Measurements from ENCODE around the gene CAMTA1. TPM values are rescaled to one million over a fixed set of nuclear protein-coding genes. Genes with fewer than 3 reads are reported as not detected.

Gene CAMTA1
- total and polyA plus RNA-seq, 8 donors = 42.8 to 213 (median 118) TPM

DNA sequence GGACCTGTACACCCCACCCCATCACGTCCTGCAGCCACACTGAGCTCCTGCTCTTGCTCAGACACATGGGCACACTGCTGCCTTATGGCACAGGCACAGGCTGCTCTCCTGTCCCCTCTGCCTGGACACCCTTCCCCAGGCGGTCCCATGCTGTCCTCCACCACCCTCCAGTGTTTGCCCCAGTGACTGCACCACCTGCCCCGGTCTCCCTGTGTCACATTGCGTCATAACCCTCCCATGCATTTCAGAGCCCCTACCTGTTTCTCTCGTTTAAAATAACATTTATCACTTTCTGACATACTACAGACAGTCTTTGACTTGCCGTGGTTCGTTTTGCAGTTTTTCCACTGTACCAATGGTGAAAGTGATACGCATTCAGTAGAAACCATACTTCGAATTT is 159.2 kb downstream of the CAMTA1 start:
- no peak for TF ChIP-seq EP300 (IDR thresholded peaks at IDR 0.05)
- no peak overlapping the region for H3K27ac ChIP-seq
- intact Hi-C loops (cut with DNase I; ENCODE audit: low total_unique reads) = no loop called here
- H3K27me3 ChIP-seq = peaks cover 0 to 8% (median 0%) of the 10 kb centered on the region in 3 donors
- H3K4me3 ChIP-seq = no peak overlapping the region
- DNase-seq = no peak
- H3K36me3 ChIP-seq = no peaks in the 10 kb centered on the region
- 75 to 78% (median 75%) methylated on average over 9 of the region's 9 CpGs for WGBS, 5 donors
- no peaks in the 10 kb centered on the region for H3K4me1 ChIP-seq
- no peaks in the 10 kb centered on the region for H3K9me3 ChIP-seq

DNA sequence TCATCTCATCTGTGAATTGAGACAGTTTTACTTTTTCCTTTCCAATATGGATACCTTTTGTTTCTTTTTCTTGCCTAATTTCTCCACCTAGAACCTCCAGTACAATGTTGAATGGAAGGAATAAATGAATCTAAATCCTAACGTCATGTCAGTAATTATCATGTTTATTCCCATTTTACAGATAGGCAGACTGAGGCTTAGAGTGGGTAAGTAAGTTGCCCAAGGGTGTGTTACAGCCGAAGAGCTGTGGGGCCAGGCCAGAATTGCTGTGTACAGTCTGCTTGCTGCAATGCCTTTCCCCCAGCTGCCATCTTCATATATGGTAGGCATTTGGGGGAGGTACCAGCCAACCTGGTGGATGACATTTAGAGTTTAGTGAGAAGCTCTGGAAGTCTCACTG is 162.7 kb downstream of the CAMTA1 start:
- DNase-seq = no peak
- no peak overlapping the region for H3K27ac ChIP-seq
- no peaks in the 10 kb centered on the region for H3K9me3 ChIP-seq
- H3K27me3 ChIP-seq = peaks cover 0 to 8% (median 0%) of the 10 kb centered on the region in 3 donors
- intact Hi-C loops (cut with DNase I; ENCODE audit: low total_unique reads) = no loop called here
- no peaks in the 10 kb centered on the region for H3K36me3 ChIP-seq
- no peaks in the 10 kb centered on the region for H3K4me1 ChIP-seq
- no peak for TF ChIP-seq POLR2AphosphoS5 (IDR thresholded peaks at IDR 0.05)
- no peak for TF ChIP-seq EP300 (IDR thresholded peaks at IDR 0.05)
- 80 to 96% (median 91%) methylated on average over 2 of the region's 2 CpGs for WGBS, 5 donors
- no peak overlapping the region for H3K4me3 ChIP-seq

DNA sequence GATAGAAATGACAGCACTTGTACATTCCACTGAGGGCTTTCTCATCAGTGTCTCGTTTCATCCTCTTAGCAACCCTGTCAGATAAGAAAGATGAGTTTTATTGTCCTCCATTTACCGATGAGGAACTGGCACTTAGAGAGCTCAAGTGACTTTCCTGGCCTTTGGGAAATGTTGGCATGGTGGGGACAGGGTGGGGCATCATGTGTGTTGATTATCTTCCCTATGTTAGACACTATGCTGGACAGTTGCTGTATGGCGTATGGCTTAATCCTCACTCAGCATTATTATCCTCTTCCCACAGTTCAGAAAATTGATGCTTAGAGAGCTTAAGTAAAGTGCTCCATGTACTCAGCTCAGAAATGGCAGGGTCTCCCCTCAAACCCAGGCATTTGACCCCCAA is 163.2 kb downstream of the CAMTA1 start:
- Histone ChIP-seq H3K9me3 (no peaks in the 10 kb centered on the region), H3K4me1 (no peaks in the 10 kb centered on the region), H3K4me3 (no peak overlapping the region), H3K27me3 (peaks cover 0 to 8% (median 0%) of the 10 kb centered on the region in 3 donors), H3K36me3 (no peaks in the 10 kb centered on the region), H3K27ac (no peak overlapping the region)
- DNase-seq = no peak
- TF ChIP-seq POLR2AphosphoS5 (IDR thresholded peaks at IDR 0.05) = no peak
- TF ChIP-seq EP300 (IDR thresholded peaks at IDR 0.05) = no peak
- TF ChIP-seq, protein P1, sequence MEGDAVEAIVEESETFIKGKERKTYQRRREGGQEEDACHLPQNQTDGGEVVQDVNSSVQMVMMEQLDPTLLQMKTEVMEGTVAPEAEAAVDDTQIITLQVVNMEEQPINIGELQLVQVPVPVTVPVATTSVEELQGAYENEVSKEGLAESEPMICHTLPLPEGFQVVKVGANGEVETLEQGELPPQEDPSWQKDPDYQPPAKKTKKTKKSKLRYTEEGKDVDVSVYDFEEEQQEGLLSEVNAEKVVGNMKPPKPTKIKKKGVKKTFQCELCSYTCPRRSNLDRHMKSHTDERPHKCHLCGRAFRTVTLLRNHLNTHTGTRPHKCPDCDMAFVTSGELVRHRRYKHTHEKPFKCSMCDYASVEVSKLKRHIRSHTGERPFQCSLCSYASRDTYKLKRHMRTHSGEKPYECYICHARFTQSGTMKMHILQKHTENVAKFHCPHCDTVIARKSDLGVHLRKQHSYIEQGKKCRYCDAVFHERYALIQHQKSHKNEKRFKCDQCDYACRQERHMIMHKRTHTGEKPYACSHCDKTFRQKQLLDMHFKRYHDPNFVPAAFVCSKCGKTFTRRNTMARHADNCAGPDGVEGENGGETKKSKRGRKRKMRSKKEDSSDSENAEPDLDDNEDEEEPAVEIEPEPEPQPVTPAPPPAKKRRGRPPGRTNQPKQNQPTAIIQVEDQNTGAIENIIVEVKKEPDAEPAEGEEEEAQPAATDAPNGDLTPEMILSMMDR (IDR thresholded peaks at IDR 0.05) = no peak
- TF ChIP-seq POLR2A (IDR thresholded peaks at IDR 0.05) = no peak
- intact Hi-C loops (cut with DNase I; ENCODE audit: low total_unique reads) = no loop called here
- 59 to 73% (median 64%) methylated on average over 3 of the region's 3 CpGs for WGBS, 5 donors

DNA sequence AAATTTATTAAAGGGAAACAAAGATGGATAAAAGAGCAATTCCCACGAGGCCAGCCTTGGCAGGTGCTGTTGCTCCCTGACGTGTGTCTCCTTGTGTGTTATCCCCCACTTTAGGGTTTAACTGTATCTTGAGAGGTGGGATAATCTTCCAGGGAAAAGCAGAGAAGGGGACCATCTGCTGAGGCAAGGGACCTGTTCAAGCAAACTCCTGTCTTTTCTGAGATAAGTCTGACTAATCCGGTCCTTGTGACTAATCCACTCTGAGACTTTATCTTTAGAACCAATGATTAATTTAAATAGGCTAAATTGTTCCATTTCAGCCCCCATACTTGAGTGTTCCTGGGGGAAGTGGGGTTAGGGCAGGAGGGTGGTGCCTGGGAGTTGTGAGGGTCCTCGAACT is 163.6 kb downstream of the CAMTA1 start:
- no peak for DNase-seq
- intact Hi-C loops (cut with DNase I; ENCODE audit: low total_unique reads) = no loop called here
- Histone ChIP-seq H3K4me1 (no peaks in the 10 kb centered on the region), H3K36me3 (no peaks in the 10 kb centered on the region), H3K27ac (no peak overlapping the region), H3K9me3 (no peaks in the 10 kb centered on the region), H3K4me3 (no peak overlapping the region), H3K27me3 (peaks cover 0 to 8% (median 0%) of the 10 kb centered on the region in 3 donors)
- TF ChIP-seq EP300 (IDR thresholded peaks at IDR 0.05) (no peak), POLR2A (IDR thresholded peaks at IDR 0.05) (no peak), POLR2AphosphoS5 (IDR thresholded peaks at IDR 0.05) (no peak)
- TF ChIP-seq, protein P1 (IDR thresholded peaks at IDR 0.05) = no peak
- 64 to 71% (median 67%) methylated on average over 4 of the region's 4 CpGs for WGBS, 5 donors

DNA sequence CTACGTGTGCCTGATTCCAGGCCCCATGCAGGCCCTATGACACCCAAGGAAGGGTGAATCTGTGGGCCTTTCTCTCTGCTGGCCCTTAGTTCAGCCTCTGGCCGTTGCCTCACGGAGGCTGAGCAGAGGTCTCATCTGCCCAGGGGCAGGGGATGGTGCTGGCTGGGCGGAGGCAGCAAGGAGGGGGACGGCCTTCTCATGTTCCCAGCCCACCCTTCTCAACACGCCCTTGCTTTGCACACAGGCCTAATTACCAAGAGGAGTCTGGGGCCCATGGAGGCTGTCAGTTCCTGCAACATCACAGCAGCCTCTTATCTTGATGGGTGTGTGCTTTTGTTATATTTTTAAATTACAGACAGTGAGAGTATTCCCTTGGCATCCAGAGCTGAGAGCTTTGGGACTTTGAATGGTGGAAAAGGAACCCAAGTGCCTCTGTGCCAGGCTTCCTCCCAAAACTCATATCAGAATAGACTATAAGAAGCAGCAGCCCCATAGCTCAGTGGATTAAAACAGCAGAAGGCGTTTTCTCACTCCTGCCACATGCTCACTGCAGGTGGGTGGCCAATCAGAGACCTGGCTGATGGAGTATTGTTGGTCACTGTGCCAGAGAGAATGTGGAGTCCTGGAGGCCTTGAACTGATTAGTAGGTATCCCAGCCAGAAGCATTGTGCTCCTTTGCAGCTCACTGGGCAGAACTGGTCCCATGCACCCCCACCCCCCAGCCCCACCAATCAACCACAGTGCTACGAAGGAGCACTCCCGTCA is 164.9 kb downstream of the CAMTA1 start:
- Histone ChIP-seq H3K36me3 (no peaks in the 10 kb centered on the region), H3K27me3 (peaks cover 0 to 14% (median 0%) of the 10 kb centered on the region in 3 donors), H3K9me3 (no peaks in the 10 kb centered on the region), H3K4me3 (no peak overlapping the region), H3K27ac (no peak overlapping the region), H3K4me1 (no peaks in the 10 kb centered on the region)
- intact Hi-C loops (cut with DNase I; ENCODE audit: low total_unique reads) = no loop called here
- no peak for DNase-seq
- TF ChIP-seq, protein P1 (IDR thresholded peaks at IDR 0.05) = no peak
- TF ChIP-seq POLR2AphosphoS5 (IDR thresholded peaks at IDR 0.05) = no peak
- TF ChIP-seq EP300 (IDR thresholded peaks at IDR 0.05) = no peak
- no peak for TF ChIP-seq POLR2A (IDR thresholded peaks at IDR 0.05)
- 66 to 80% (median 72%) methylated on average over 5 to 9 of the region's 9 CpGs for WGBS, 5 donors

Measured in stomach (tissue), 9 donors.